HG02884 (cell line): ENCODE results near the gene DNAH8.
"Not testable (repeated sequence)": the region's sequence is repeated elsewhere in the genome, so short reads cannot be mapped to it uniquely, and the experiment has no call there.

Experiments used
- ATAC-seq: cut with Tn5 transposase; IDR thresholded peaks from one replicate; pipeline ENCODE4 v1.9.1; 2021; ENCODE audit warnings: mild to moderate bottlenecking, moderate library complexity; ENCODE audit not compliant: unreplicated experiment

The DNAH8 gene

DNA sequence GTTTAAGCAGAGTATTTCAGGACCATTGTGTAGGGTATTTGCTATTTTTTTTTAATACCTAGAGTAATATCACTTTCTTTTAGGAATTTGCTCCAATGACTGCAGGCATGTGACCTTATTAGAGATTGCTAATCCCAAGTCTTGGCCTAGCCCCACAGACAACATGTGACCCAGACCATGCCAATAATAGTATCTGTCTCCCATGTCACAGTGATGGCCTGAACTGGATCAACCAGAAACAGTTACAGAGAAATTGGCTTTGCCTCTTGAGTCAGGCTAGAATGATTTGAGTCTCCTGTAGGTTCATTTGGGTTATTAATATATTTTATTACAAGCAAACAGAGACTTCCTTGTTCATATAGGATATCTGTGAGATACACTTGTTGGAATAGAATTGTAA is 116.8 kb downstream of the DNAH8 start:
- ATAC-seq, result no peak

GRCh38 chr6:38833320-38833719 is 118.2 kb downstream of the DNAH8 start:
- no peak for ATAC-seq

DNA sequence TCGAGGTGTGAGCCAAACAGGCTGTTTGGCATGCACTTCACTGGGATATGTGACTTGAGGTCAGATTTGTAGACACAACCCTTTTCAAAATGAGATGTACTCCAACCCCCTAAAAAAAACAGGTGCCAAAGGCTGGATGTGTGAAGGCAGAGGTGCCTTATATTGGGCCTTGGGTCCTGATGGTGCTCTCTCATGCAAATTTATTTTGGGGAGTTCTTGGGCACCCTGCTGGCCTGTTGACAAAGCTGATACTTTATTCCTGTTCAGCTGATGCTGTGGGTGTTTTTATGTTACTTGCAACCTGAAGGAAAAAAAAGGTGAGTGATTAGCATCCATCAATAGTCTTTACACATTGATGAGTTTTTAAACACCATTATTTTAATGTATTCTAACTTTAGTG is 121.5 kb downstream of the DNAH8 start:
- no peak for ATAC-seq

DNA sequence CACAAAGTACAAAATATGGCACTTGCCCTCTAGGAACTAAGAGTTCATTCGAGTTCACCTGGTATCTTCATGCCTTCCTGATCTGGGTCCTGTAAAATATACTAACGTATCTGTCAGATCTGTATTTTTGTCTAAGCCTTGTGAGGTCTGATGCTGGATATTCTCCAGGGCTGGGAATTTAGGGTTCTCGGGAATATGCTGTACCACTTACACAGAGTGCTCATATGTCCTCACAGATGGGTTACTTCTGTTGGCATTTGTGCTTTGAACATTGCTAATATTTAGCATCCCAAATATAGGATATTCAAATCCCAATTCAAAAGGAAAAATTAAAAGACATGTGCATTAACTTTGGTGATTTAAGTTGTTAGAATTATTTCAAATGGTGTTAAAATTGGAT is 122.0 kb downstream of the DNAH8 start:
- ATAC-seq, result no peak

GRCh38 chr6:38843798-38844197 is 128.7 kb downstream of the DNAH8 start:
- ATAC-seq, result no peak

DNA sequence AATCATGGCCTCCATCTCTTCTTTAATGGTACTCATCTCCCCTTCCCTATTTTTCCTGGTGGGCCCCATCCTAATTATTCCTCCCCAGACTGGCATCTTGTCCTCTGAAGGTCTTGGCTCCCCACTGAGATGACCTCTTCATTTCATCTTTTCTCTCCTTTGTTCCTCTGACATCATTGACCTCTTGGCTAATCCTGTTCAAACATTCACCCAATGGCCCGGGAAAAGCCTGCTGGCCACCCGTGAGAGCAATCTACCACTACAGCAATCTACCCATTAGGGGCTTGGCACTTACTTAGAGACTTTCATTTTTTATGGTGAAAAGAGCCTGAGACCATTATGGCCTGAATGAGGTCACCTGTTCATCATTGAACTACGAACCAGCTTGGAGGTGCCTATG is 130.8 kb downstream of the DNAH8 start:
- no peak for ATAC-seq

DNA sequence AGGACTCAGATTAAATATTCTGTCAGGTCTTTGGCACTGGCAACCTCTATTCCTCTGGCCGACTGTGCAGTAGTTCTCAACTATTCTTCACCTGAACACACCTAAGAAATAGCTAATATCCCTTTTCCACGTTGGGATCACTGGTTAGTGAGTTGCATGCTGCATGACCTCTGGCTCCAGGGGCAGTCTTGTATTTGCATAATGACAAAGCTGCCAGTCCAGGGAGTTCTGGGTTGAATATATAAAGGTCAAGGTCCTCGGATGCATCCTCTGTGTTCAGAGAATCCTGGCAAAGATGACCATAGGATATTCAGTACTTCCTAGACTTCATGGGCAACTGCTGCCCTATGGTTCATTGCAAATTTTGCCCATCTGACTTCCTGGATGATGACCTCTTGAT is 131.2 kb downstream of the DNAH8 start:
- no peak for ATAC-seq

GRCh38 chr6:38846844-38847243 is 131.7 kb downstream of the DNAH8 start:
- ATAC-seq, result no peak

GRCh38 chr6:38847497-38847896 is 132.4 kb downstream of the DNAH8 start:
- no peak for ATAC-seq

DNA sequence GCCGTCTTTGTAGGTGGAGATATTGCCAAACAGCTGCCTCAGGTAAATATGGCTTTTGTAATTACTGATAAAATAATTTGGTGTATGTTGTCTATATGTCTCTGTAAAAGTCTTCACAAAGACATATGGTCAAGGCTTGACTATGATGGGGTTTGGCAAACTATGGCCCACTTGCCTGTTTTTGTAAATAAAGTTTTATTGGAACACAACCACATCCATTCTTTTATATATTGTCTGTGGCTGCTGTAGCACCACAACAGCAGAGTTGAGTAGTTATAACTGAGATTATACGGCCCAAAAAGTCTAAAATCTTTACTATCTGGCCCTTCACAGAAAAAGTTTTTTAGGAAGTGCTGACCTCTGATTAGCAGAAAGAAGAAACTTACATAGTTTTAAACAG is 133.6 kb downstream of the DNAH8 start:
- ATAC-seq, result no peak

GRCh38 chr6:38852215-38852614 is 137.1 kb downstream of the DNAH8 start:
- no peak for ATAC-seq

DNA sequence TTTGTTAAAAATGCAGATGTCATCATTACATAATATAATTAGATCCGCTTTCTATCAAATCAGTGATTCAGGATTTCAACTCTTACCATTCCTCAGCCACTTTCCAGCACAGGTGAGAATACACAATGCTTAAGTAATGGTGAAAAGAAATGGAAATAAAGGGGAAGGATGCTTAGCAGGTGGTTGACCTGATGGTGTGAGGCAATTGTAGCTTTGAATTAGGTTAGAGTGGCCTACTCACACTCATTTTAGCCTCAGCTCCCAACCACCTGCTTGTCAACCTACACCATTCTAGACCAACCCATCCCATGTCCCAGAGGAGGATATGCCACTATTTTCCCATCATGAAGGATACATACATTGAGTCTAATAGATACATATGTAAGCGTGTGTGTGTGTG is 138.1 kb downstream of the DNAH8 start:
- no peak for ATAC-seq

DNA sequence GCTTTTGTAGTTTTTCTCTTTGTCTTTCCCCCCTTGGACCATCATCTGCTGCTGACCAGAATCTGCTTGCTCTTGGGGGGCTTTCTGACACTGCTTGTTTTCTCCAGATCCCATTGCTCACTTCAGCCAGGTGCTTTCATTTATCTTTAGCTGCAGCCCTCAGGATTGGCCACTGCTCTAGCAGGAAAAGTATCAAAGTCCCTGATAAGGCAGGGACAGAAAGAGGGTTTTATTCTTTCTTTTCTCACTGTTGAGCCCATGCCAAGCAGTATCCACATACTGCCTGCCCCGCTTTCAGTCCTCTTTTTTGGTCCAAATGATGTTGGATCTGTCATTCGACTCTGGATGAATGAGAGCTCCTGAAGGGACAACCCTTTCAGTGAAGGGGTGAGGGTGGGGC is 141.4 kb downstream of the DNAH8 start:
- no peak for ATAC-seq

GRCh38 chr6:38857815-38858214 is 142.7 kb downstream of the DNAH8 start:
- no peak for ATAC-seq

GRCh38 chr6:38860041-38860440 is 144.9 kb downstream of the DNAH8 start:
- no peak for ATAC-seq

- no peak for ATAC-seq
Observed at GRCh38 chr6:38861926-38862401, 146.9 kb downstream of the DNAH8 start.

GRCh38 chr6:38865521-38866174 is 150.5 kb downstream of the DNAH8 start:
- ATAC-seq, result no peak

- ATAC-seq, result no peak
Observed at GRCh38 chr6:38867726-38868125, 152.6 kb downstream of the DNAH8 start.

GRCh38 chr6:38871741-38872568 is 156.8 kb downstream of the DNAH8 start:
- ATAC-seq, result no peak

GRCh38 chr6:38873001-38873400 is 157.9 kb downstream of the DNAH8 start:
- no peak for ATAC-seq

GRCh38 chr6:38873816-38874215 is 158.7 kb downstream of the DNAH8 start:
- ATAC-seq, result not testable (repeated sequence)

DNA sequence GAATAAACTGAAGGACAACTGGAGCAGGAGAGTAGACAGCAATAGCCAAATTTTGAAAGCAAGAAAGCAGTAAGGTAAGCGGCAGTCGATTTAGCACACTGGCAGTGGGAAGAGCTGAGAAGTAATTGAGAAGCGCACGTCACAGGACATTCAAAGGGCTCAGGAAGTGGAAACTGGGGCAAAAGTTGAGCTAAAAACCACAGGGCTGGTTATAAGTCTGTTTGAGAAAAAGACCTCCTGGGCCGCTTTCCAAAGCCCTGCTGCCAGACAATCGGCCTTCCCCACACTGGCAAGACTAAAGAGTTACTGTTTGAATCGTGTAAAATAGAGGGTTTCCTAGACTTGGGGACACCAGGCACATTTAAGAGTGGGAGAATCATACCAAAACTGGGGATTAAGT is 161.4 kb downstream of the DNAH8 start:
- no peak for ATAC-seq
